Fibroblast of mammary gland (primary cell): ENCODE measurements around the gene FSTL4.

Experiments
- DNase-seq: peaks from one replicate; pipeline ENCODE4 v3.0.0-alpha.2; 2010; ENCODE audit warnings: low read depth
- H3K4me3 ChIP-seq: 2 replicates; pipeline ENCODE4 v1.5.1; 2011; ENCODE audit warnings: low read depth, mild to moderate bottlenecking, low read length, moderate library complexity; ENCODE audit not compliant: control insufficient read depth
- TF ChIP-seq, protein P1 (sequence below): conservative IDR thresholded peaks from 2 replicates; pipeline ENCODE4 v1.5.1; 2011; ENCODE audit warnings: low read depth, low read length, inconsistent platforms; ENCODE audit not compliant: control insufficient read depth, insufficient read depth

The FSTL4 gene

DNA sequence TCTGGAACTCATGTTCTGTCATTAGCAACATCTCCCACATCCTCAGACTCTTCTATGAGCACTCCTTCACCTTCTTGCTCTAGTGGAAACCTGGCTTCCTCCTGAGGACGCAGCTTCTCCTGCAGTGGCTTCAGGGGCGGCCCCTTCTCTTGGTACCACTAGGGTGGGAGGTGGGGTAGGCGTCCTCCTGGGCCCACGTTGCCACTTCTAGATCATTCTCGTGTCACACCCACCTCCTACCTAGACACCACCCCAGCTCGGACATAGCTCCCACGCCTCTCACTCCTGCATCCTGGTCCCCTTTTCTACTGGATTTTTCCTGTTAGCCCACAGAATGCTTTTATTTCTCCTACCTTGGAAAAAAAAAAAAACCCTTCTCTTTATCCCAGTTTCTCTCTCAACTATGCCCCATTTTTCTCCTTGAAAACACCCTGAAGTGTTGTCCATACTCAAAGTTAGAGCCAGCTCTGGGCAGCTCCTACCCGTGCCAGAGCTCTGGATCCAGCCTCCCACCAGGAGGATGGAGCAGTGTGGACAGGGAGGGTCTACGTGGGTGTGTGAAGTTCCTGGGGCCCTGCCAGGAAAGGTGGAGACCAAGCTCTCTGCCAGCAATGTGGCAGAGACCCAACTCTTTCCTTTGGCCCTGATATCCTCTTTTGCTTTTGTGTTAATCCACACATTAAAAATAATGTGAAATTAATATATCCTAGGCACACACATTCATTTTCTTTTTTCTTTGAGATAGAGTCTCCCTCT, 381.3 kb downstream of the FSTL4 start:
- no peak for DNase-seq
- no peak overlapping the region for H3K4me3 ChIP-seq
- TF ChIP-seq, protein P1, sequence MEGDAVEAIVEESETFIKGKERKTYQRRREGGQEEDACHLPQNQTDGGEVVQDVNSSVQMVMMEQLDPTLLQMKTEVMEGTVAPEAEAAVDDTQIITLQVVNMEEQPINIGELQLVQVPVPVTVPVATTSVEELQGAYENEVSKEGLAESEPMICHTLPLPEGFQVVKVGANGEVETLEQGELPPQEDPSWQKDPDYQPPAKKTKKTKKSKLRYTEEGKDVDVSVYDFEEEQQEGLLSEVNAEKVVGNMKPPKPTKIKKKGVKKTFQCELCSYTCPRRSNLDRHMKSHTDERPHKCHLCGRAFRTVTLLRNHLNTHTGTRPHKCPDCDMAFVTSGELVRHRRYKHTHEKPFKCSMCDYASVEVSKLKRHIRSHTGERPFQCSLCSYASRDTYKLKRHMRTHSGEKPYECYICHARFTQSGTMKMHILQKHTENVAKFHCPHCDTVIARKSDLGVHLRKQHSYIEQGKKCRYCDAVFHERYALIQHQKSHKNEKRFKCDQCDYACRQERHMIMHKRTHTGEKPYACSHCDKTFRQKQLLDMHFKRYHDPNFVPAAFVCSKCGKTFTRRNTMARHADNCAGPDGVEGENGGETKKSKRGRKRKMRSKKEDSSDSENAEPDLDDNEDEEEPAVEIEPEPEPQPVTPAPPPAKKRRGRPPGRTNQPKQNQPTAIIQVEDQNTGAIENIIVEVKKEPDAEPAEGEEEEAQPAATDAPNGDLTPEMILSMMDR: no peak

- peak; percentile 29 for DNase-seq
- TF ChIP-seq, protein P1: no peak
- H3K4me3 ChIP-seq: no peak overlapping the region
These were observed 382.2 kb downstream of the FSTL4 start for GRCh38 chr5:133229931-133230664.

- no peak for DNase-seq
- H3K4me3 ChIP-seq: no peak overlapping the region
- TF ChIP-seq, protein P1: no peak
These were observed 384.0 kb downstream of the FSTL4 start for GRCh38 chr5:133228316-133228715.

DNA sequence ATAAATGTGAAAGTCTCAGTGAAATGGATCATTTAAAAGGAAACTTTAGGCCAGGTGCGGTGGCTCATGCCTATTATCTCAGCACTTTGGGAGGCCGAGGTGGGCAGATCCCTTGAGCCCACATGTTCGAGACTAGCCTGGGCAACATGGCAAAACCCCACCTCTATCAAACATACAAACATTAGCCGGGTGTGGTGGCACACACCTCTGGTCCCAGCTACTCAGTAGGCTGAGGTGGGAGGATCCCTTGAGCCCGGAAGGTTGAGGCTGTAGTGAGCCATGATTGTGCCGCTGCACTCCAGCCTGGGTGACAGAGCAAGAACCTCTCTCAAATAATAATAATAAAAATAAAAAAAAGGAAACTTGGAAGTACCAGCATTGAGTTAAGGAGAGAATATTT, 384.4 kb downstream of the FSTL4 start:
- H3K4me3 ChIP-seq: no peak overlapping the region
- no peak for DNase-seq
- TF ChIP-seq, protein P1: no peak

DNA sequence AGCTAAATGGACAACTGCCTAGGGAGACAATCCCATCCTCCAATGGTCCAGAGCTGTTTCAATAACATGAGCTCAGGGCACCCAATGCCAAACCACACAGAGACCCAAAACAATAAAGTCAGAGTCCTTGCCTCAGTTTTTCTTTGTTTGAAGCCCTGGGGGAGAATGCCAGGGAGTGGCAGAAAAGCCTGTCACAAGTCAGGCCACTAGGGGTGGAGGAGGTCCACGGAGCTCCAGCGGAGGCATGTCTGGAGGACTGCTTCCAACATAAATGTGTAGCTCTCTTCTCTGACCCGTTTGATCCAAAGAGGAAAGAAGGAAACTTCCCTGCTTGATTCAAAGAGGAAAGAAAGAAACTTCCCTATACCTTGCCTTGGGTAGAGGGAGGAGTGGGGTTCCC, 385.3 kb downstream of the FSTL4 start:
- H3K4me3 ChIP-seq: no peak overlapping the region
- DNase-seq: no peak
- TF ChIP-seq, protein P1: no peak

- TF ChIP-seq, protein P1: no peak
- H3K4me3 ChIP-seq: no peak overlapping the region
- no peak for DNase-seq
These were observed 386.2 kb downstream of the FSTL4 start for GRCh38 chr5:133226186-133226585.
